ENCODE measurements around the gene ZNF582.
"Not testable (repeated sequence)": the region's sequence is repeated elsewhere in the genome, so short reads cannot be mapped to it uniquely, and the experiment has no call there.

The ZNF582 gene

DNA sequence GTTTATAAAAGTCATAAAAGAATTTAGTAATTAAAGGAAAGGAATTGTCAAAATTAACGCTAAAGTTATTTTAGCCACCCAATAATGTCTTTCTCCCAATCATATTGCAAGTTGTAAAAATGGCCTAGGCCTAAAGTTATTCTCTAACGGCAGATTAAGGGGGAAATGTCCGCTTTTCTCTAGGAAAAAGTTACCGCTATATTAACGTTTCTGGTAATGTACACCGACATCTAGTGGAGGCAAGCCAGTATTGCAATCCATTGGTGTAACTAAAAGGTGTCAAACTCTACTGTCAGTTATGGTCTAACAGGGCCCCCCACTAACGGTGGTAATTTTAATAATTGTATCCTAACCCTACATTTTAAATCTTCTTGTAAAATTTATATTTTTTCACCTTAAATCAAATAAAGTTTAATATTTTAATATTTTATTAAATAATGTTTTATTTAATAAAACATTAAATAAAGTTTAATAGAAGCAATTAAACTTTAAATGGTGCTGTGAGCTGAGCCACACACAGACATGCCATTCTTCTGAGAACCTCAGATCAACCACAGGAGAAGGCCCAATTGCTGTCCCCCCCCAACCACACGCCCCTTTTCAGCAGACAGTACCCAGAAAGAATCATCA, 42.8 kb downstream of the ZNF582 start:
- peak; percentile 68 for DNase-seq

DNA sequence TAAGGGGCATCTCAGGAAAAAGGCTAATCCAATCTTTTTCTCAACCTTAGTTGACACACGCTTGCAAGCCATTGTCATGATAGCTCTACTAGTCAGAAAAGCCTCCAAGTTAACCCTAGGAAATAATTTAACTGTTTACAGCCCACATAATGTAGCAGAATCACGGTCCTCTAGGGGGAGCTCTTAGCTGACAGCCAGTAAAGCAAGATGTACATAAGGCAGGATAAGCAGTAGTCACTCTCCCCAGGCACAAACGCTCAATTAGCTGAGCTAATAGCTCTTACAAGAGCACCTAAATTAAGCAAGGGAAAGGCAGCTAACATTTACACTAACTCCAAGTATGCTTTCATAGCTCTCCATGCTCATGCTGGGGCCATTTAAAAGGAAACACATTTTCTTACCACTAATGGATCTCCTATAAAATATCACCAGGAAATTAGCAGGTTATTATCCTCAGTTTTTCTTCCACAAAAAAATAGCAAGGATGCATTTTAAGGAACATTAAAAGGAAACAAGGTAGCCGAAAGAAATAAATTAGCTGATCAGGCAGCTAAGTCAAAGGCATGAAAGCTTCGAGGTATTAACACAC, 45.0 kb downstream of the ZNF582 start:
- peak; percentile 56 for DNase-seq

DNA sequence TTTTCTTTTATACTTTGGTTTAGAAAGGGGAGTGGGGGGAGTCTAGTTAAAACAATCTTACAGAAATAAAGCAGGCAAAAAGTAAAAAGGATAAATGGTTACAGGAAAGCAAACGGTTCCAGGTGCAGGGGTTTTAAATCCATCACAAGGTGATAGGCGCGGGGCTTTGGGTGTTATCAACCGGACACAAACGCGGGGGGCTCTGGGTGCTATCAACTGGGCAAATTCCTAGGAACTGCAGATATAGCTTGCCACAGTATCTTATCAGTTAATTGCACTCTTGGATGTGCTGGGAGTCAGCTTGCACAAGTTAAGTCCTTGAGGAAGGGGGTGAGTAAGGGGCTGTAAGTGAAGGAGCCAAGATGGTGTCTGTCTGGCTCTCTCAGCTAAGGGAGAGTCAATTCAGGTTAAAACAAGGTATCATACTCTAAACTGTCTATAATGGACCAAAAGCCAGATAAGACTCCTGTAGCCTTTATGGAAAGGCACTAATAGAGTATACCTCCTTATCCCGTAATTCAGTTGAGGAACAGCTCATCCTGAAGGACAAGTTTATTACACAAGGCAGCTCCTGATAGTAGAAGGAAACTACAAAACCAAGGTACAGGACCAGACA, 46.1 kb downstream of the ZNF582 start:
- no peak for DNase-seq

DNA sequence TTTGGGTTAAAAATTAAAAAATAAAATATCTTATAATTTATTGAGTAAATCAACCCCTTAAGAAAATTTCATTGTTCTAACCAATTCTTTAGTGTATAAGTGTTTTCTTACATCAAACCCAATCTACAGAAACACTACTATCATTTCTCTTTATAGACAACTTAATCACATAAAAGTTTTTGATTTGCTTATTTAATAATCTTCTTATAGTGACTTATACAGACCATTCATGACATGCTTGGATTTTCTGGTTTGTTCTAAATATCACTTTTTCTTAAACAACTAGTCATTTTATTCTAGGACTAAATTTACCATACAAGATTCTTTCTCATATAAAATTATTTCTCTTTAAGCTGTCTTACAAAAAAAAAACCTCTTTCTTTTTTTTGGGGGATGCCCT, 51.4 kb downstream of the ZNF582 start:
- peak; percentile 5 for DNase-seq

DNA sequence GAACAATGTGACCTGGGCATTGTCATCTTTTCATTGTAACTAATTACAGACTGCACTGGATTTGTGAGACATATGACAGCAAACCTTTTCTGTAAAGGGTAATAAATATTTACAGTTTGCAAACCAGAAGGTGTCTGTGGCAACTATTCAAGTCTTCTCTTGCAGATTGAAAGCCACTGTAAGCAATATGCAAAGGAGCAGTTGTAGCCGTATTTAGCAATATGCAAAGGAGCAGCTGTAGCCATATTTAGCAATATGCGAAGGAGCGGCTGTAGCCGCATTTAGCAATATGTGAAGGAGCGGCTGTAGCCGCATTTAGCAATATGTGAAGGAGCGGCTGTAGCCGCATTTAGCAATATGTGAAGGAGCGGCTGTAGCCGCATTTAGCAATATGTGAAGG, 54.3 kb downstream of the ZNF582 start:
- not testable (repeated sequence) for DNase-seq

DNA sequence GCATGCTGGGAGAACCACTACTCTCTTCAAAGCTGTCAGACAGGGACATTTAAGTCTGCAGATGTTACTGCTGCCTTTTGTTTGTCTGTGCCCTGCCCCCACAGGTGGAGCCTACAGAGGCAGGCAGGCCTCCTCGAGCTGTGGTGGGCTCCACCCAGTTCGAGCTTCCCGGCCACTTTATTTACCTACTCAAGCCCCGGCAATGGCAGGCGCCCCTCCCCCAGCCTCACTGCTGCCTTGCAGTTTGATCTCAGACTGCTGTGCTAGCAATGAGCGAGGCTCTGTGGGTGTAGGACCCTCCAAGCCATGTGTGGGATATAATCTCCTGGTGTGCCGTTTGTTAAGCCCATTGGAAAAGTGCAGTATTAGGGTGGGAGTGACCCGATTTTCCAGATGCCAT, 56.3 kb downstream of the ZNF582 start:
- DNase-seq, result not testable (repeated sequence)

DNA sequence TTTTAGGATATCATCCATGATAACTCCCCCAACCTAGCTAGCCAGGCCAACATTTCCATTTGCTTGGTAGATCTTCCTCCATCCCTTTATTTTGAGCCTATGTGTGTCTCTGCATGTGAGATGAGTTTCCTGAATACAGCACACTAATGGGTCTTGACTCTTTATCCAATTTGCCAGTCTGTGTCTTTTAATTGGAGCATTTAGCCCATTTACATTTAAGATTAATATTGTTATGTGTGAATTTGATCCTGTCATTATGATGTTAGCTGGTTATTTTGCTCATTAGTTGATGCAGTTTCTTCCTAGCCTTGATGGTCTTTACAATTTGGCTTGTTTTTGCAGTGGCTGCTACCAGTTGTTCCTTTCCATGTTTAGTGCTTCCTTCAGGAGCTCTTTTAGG, 58.0 kb downstream of the ZNF582 start:
- not testable (repeated sequence) for DNase-seq

DNA sequence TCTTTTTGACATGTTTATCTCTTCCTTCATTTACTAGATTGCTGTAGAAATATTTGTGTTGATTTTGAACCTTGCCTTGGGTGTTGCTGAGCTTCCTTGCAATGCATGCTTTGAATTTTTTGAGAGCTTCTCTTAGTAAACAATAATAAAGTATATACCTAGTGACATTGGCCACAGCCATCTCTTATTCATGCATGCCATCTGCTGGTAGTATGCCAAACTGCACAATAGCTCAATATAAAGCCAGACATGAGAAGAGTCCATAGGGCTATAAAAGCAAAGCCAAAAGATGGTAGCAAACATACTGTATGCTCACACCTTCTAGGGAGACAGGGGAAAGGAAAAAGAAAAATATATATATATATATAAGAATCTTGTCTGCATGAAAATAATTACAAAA, 59.8 kb downstream of the ZNF582 start:
- peak; percentile 71 for DNase-seq

Measured in NCI-H82 (cell line).